Lung (tissue), 12 donors: ENCODE data around the gene RASGRF1. TPM values are rescaled to one million over a fixed set of nuclear protein-coding genes. Genes with fewer than 3 reads are reported as not detected.

Source experiments
- ATAC-seq: fragments of 200-7000 bp; cut with Tn5 transposase; one replicate; pipeline ENCODE4 v1.9.1; 2020; ENCODE audit warnings: moderate number of reproducible peaks; ENCODE audit not compliant: insufficient read depth, low FRiP score
- DNase-seq, 3 donors: peaks; one replicate each; pipeline ENCODE4 v3.0.0-alpha.2; 2013 to 2017
- H3K27ac ChIP-seq, 2 donors: one replicate each; pipeline ENCODE4 v1.5.1; 2013; ENCODE audit warnings: mild to moderate bottlenecking in 2 of 2, moderate library complexity in 2 of 2, control low read depth in 1 of 2, inconsistent platforms in 1 of 2, low read depth in 1 of 2, low read length in 1 of 2
- H3K27me3 ChIP-seq, 3 donors: one replicate each; pipeline ENCODE4 v1.5.1; 2013; ENCODE audit warnings: low read length in 2 of 3; ENCODE audit not compliant: control insufficient read depth in 3 of 3, insufficient read depth in 3 of 3
- H3K36me3 ChIP-seq, 4 donors: one replicate each; pipeline ENCODE4 v1.5.1; 2013; ENCODE audit warnings: low read length in 4 of 4, mild to moderate bottlenecking in 1 of 4, moderate library complexity in 1 of 4; ENCODE audit not compliant: control insufficient read depth in 4 of 4, insufficient read depth in 4 of 4
- H3K4me1 ChIP-seq, 5 donors: one replicate each; pipeline ENCODE4 v1.5.1; 2013; ENCODE audit warnings: low read length in 5 of 5, mild to moderate bottlenecking in 2 of 5, moderate library complexity in 1 of 5; ENCODE audit not compliant: control insufficient read depth in 5 of 5, insufficient read depth in 5 of 5
- H3K4me3 ChIP-seq: one replicate; pipeline ENCODE4 v1.5.1; 2013; ENCODE audit warnings: mild to moderate bottlenecking, control low read depth, moderate library complexity
- H3K9ac ChIP-seq, 2 donors: one replicate each; pipeline ENCODE4 v1.5.1; 2013; ENCODE audit warnings: low read length in 2 of 2, control low read depth in 1 of 2; ENCODE audit not compliant: insufficient read depth in 1 of 2
- H3K9me3 ChIP-seq, 4 donors: one replicate each; pipeline ENCODE4 v1.5.1; 2013; ENCODE audit warnings: low read length in 3 of 4, mild to moderate bottlenecking in 1 of 4, moderate library complexity in 1 of 4; ENCODE audit not compliant: control insufficient read depth in 4 of 4, insufficient read depth in 3 of 4
- CTCF ChIP-seq: IDR thresholded peaks from 2 replicates; pipeline ENCODE4 v1.5.1; 2012; ENCODE audit warnings: mild to moderate bottlenecking; ENCODE audit errors: control extremely low read depth, extremely low read depth
- WGBS, 2 donors: extraction: QIAGEN DNeasy Blood & Tissue Kit; methylation state at CpG; one replicate each; pipeline ENCODE4 v1.1.7; 2013; 5-methylcytosine and 5-hydroxymethylcytosine counted together
- polyA plus RNA-seq, 2 donors: library from polyadenylated mRNA; stranded (reverse); fragments of 200-250 nt; gene quantifications; one replicate each; pipeline ENCODE4 v1.2.1, GENCODE V29; 2013
- total RNA-seq, 2 donors: library from RNA; depleted of rRNA in 1 of 2; stranded (reverse); fragments of >200 nt in 1 of 2; gene quantifications; one replicate each; pipeline ENCODE4 v1.2.1, GENCODE V29; 2014 to 2021
- donor health status: control.
- donor health status: control.
- donor health status: Bipolar disorder and iron deficiency.
- donor health status: healthy.
- donor health status: DM: yes; HTN: yes; CAD: no.

The RASGRF1 gene
- total and polyA plus RNA-seq, 4 donors = 10.9 to 71.2 (median 24.6) TPM

- Histone ChIP-seq H3K9me3 (no peaks in the 10 kb centered on the region), H3K4me1 (peaks cover 0 to 12% (median 0%) of the 10 kb centered on the region in 5 donors), H3K9ac (no peak overlapping the region), H3K27ac (no peak overlapping the region), H3K36me3 (peaks cover 5 to 42% (median 14%) of the 10 kb centered on the region in 4 donors), H3K4me3 (no peak overlapping the region), H3K27me3 (no peaks in the 10 kb centered on the region)
- ATAC-seq (no peak), DNase-seq (no peak)
- 94 to 95% methylated on average over 3 of the region's 3 CpGs for WGBS, 2 donors
- no peak for TF ChIP-seq CTCF
Observed at GRCh38 chr15:78913012-78913411, 177.6 kb downstream of the RASGRF1 start.

- DNase-seq (no peak), ATAC-seq (no peak)
- no peak overlapping the region for H3K4me3 ChIP-seq
- peaks cover 12 to 41% (median 16%) of the 10 kb centered on the region in 4 donors for H3K36me3 ChIP-seq
- H3K9ac ChIP-seq = no peak overlapping the region
- WGBS, 2 donors = 74 to 77% methylated on average over 2 of the region's 2 CpGs
- H3K4me1 ChIP-seq = peaks cover 0 to 12% (median 0%) of the 10 kb centered on the region in 5 donors
- no peaks in the 10 kb centered on the region for H3K27me3 ChIP-seq
- no peak overlapping the region for H3K27ac ChIP-seq
- H3K9me3 ChIP-seq = no peaks in the 10 kb centered on the region
- TF ChIP-seq CTCF = no peak
Observed at GRCh38 chr15:78912316-78912715, 178.3 kb downstream of the RASGRF1 start.

GRCh38 chr15:78910271-78910670 is 180.3 kb downstream of the RASGRF1 start:
- Histone ChIP-seq H3K27me3 (no peaks in the 10 kb centered on the region), H3K27ac (no peak overlapping the region), H3K9me3 (no peaks in the 10 kb centered on the region), H3K9ac (no peak overlapping the region), H3K4me1 (peaks cover 0 to 7% (median 0%) of the 10 kb centered on the region in 5 donors), H3K4me3 (no peak overlapping the region), H3K36me3 (peaks cover 18 to 54% (median 20%) of the 10 kb centered on the region in 4 donors)
- no peak for DNase-seq
- no peak for ATAC-seq
- 83 to 86% methylated on average over 7 of the region's 7 CpGs for WGBS, 2 donors
- TF ChIP-seq CTCF = no peak

Other genes with a start within 250 kb of the RASGRF1 start
- gene MORF4L1, start 217.9 kb downstream of the RASGRF1 start, total RNA-seq = 100 to 1,000 TPM; 254 to 433 TPM
- gene MORF4L1, start 217.9 kb downstream of the RASGRF1 start, polyA plus RNA-seq = 100 to 1,000 TPM; 124 to 280 TPM
- 1,000 to 10,000 TPM in 1 of 2 donors, 100 to 1,000 TPM in 1; 962 to 1,456 TPM for gene CTSH, start 145.7 kb downstream of the RASGRF1 start, total RNA-seq
- gene CTSH, start 145.7 kb downstream of the RASGRF1 start, polyA plus RNA-seq = 1,000 to 10,000 TPM in 1 of 2 donors, 100 to 1,000 TPM in 1; 821 to 1,902 TPM
- under 1 TPM in 1 of 2 donors, not detected in 1; 0.03 TPM for gene ANKRD34C, start 191.9 kb upstream of the RASGRF1 start, total RNA-seq
- under 1 TPM in 1 of 2 donors, not detected in 1; 0.01 TPM for gene ANKRD34C, start 191.9 kb upstream of the RASGRF1 start, polyA plus RNA-seq
- gene TMED3, start 220.3 kb upstream of the RASGRF1 start, total RNA-seq = 10 to 100 TPM; 45.2 to 64.2 TPM
- gene TMED3, start 220.3 kb upstream of the RASGRF1 start, polyA plus RNA-seq = 10 to 100 TPM; 73.7 to 88.2 TPM